ENCODE data around the gene GIPC3.

The GIPC3 gene

GRCh38 chr19:3544058-3544376 lies 41.3 kb upstream of the GIPC3 start:
- TF ChIP-seq CTCF (IDR thresholded peaks at IDR 0.05; ENCODE audit: low read depth, low read length) = no peak
- Histone ChIP-seq H3K27ac (no peak overlapping the region), H3K9me3 (ENCODE audit: severe bottlenecking) (no peaks in the 10 kb centered on the region), H3K4me3 (ENCODE audit: low read depth, low read length) (no peak overlapping the region), H3K27me3 (ENCODE audit: insufficient read depth, low read depth, severe bottlenecking) (no peaks in the 10 kb centered on the region), H3K36me3 (peaks cover 41% of the 10 kb centered on the region)
- no peak for DNase-seq

GRCh38 chr19:3544742-3545668 lies 40.3 kb upstream of the GIPC3 start:
- no peak overlapping the region for H3K27ac ChIP-seq
- TF ChIP-seq CTCF (IDR thresholded peaks at IDR 0.05; ENCODE audit: low read depth, low read length) = peak; percentile 98
- H3K9me3 ChIP-seq (ENCODE audit: severe bottlenecking) = no peaks in the 10 kb centered on the region
- no peaks in the 10 kb centered on the region for H3K27me3 ChIP-seq (ENCODE audit: insufficient read depth, low read depth, severe bottlenecking)
- peak; percentile 79 for DNase-seq
- H3K36me3 ChIP-seq = peaks cover 35% of the 10 kb centered on the region
- H3K4me3 ChIP-seq (ENCODE audit: low read depth, low read length) = no peak overlapping the region

- Histone ChIP-seq H3K4me3 (ENCODE audit: low read depth, low read length) (no peak overlapping the region), H3K9me3 (ENCODE audit: severe bottlenecking) (no peaks in the 10 kb centered on the region), H3K36me3 (peaks cover 38% of the 10 kb centered on the region), H3K27ac (no peak overlapping the region), H3K27me3 (ENCODE audit: insufficient read depth, low read depth, severe bottlenecking) (no peaks in the 10 kb centered on the region)
- DNase-seq = no peak
- TF ChIP-seq CTCF (IDR thresholded peaks at IDR 0.05; ENCODE audit: low read depth, low read length) = no peak
Measured at GRCh38 chr19:3545669-3546034, 39.6 kb upstream of the GIPC3 start.

GRCh38 chr19:3546119-3546518 lies 39.2 kb upstream of the GIPC3 start:
- no peak for DNase-seq
- H3K4me3 ChIP-seq (ENCODE audit: low read depth, low read length) = no peak overlapping the region
- peaks cover 41% of the 10 kb centered on the region for H3K36me3 ChIP-seq
- no peak for TF ChIP-seq CTCF (IDR thresholded peaks at IDR 0.05; ENCODE audit: low read depth, low read length)
- H3K27me3 ChIP-seq (ENCODE audit: insufficient read depth, low read depth, severe bottlenecking) = no peaks in the 10 kb centered on the region
- no peaks in the 10 kb centered on the region for H3K9me3 ChIP-seq (ENCODE audit: severe bottlenecking)
- H3K27ac ChIP-seq = no peak overlapping the region

- H3K36me3 ChIP-seq = peaks cover 41% of the 10 kb centered on the region
- H3K27me3 ChIP-seq (ENCODE audit: insufficient read depth, low read depth, severe bottlenecking) = no peaks in the 10 kb centered on the region
- H3K4me3 ChIP-seq (ENCODE audit: low read depth, low read length) = no peak overlapping the region
- H3K27ac ChIP-seq = no peak overlapping the region
- H3K9me3 ChIP-seq (ENCODE audit: severe bottlenecking) = no peaks in the 10 kb centered on the region
- peak; percentile 70 for TF ChIP-seq CTCF (IDR thresholded peaks at IDR 0.05; ENCODE audit: low read depth, low read length)
- no peak for DNase-seq
Measured at GRCh38 chr19:3547301-3547731, 38.0 kb upstream of the GIPC3 start.

Measured in WERI-Rb-1 (cell line).